GM21447 (cell line): ENCODE data around the gene PAXIP1.
"Not testable (repeated sequence)": the region's sequence is repeated elsewhere in the genome, so short reads cannot be mapped to it uniquely, and the experiment has no call there.

Experiments
- ATAC-seq: cut with Tn5 transposase; IDR thresholded peaks from one replicate; pipeline ENCODE4 v1.9.1; 2021; ENCODE audit not compliant: unreplicated experiment

Gene PAXIP1

GRCh38 chr7:154946166-154946565, 56.8 kb downstream of the PAXIP1 start:
- no peak for ATAC-seq

- ATAC-seq = no peak
Observed at GRCh38 chr7:154943906-154944305, 59.0 kb downstream of the PAXIP1 start.

- ATAC-seq = no peak
Observed at GRCh38 chr7:154942691-154943090, 60.2 kb downstream of the PAXIP1 start.

- ATAC-seq = no peak
Observed at GRCh38 chr7:154937837-154938236, 65.1 kb downstream of the PAXIP1 start.

GRCh38 chr7:154934353-154934952, 68.5 kb downstream of the PAXIP1 start:
- not testable (repeated sequence) for ATAC-seq

GRCh38 chr7:154931906-154932305, 71.0 kb downstream of the PAXIP1 start:
- no peak for ATAC-seq

GRCh38 chr7:154929006-154929726, 73.8 kb downstream of the PAXIP1 start:
- no peak for ATAC-seq

- peak; percentile 77 for ATAC-seq
Observed at GRCh38 chr7:154928136-154929005, 74.6 kb downstream of the PAXIP1 start.

- ATAC-seq = peak; percentile 57
Observed at GRCh38 chr7:154927624-154928125, 75.2 kb downstream of the PAXIP1 start.

GRCh38 chr7:154922472-154922871, 80.5 kb downstream of the PAXIP1 start:
- not testable (repeated sequence) for ATAC-seq

GRCh38 chr7:154919344-154920225, 83.3 kb downstream of the PAXIP1 start:
- ATAC-seq = no peak

- ATAC-seq = no peak
Observed at GRCh38 chr7:154918741-154919140, 84.2 kb downstream of the PAXIP1 start.

GRCh38 chr7:154918266-154918665, 84.7 kb downstream of the PAXIP1 start:
- no peak for ATAC-seq

GRCh38 chr7:154917808-154918160, 85.1 kb downstream of the PAXIP1 start:
- ATAC-seq = no peak

GRCh38 chr7:154916856-154917807, 85.8 kb downstream of the PAXIP1 start:
- ATAC-seq = no peak

- no peak for ATAC-seq
Observed at GRCh38 chr7:154916381-154916780, 86.5 kb downstream of the PAXIP1 start.

GRCh38 chr7:154915600-154915999, 87.3 kb downstream of the PAXIP1 start:
- no peak for ATAC-seq

- ATAC-seq = no peak
Observed at GRCh38 chr7:154914996-154915380, 87.9 kb downstream of the PAXIP1 start.

- peak; percentile 11 for ATAC-seq
Observed at GRCh38 chr7:154914308-154914995, 88.5 kb downstream of the PAXIP1 start.
